ENCODE results near the gene BCL2L2.

Gene BCL2L2

GRCh38 chr14:23320584-23321571, 14.2 kb downstream of the BCL2L2 start, which contains the start of gene PABPN1 (continued):
- TF ChIP-seq ZNF645 (tag by site-specific recombination; IDR thresholded peaks at IDR 0.05), result no peak
- TF ChIP-seq ZSCAN16 (tag by site-specific recombination; IDR thresholded peaks at IDR 0.05), result no peak
- no peak for TF ChIP-seq ZNF514 (tag by site-specific recombination; IDR thresholded peaks at IDR 0.05)
- TF ChIP-seq SP3 (tag by site-specific recombination; IDR thresholded peaks at IDR 0.05), result peak; percentile 72
- TF ChIP-seq ZNF202 (tag by site-specific recombination; IDR thresholded peaks at IDR 0.05; ENCODE audit: borderline replicate concordance), result no peak
- TF ChIP-seq SP7 (tag by site-specific recombination; IDR thresholded peaks at IDR 0.05), result peak; percentile 60
- peak; percentile 70 for TF ChIP-seq ZNF2 (tag by site-specific recombination; IDR thresholded peaks at IDR 0.05)
- TF ChIP-seq GLI4 (tag by site-specific recombination; IDR thresholded peaks at IDR 0.05), result no peak
- no peak for TF ChIP-seq ZNF621 (tag by site-specific recombination; IDR thresholded peaks at IDR 0.05)
- no peak for TF ChIP-seq ZNF791 (tag by site-specific recombination; IDR thresholded peaks at IDR 0.05)
- TF ChIP-seq ZNF341 (tag by site-specific recombination; IDR thresholded peaks at IDR 0.05; ENCODE audit: low read depth), result peak; percentile 39
- TF ChIP-seq ZNF529 (tag by site-specific recombination; IDR thresholded peaks at IDR 0.05; ENCODE audit: insufficient replicate concordance), result no peak
- no peak for TF ChIP-seq ZNF473 (tag by site-specific recombination; IDR thresholded peaks at IDR 0.05)
- TF ChIP-seq ZNF558 (tag by site-specific recombination; IDR thresholded peaks at IDR 0.05), result no peak
- TF ChIP-seq, protein P1, sequence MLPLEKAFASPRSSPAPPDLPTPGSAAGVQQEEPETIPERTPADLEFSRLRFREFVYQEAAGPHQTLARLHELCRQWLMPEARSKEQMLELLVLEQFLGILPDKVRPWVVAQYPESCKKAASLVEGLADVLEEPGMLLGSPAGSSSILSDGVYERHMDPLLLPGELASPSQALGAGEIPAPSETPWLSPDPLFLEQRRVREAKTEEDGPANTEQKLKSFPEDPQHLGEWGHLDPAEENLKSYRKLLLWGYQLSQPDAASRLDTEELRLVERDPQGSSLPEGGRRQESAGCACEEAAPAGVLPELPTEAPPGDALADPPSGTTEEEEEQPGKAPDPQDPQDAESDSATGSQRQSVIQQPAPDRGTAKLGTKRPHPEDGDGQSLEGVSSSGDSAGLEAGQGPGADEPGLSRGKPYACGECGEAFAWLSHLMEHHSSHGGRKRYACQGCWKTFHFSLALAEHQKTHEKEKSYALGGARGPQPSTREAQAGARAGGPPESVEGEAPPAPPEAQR (tag by site-specific recombination; IDR thresholded peaks at IDR 0.05), result no peak
- no peak for TF ChIP-seq ZNF660 (tag by site-specific recombination; IDR thresholded peaks at IDR 0.05)
- no peak for TF ChIP-seq ZNF10 (tag by site-specific recombination; IDR thresholded peaks at IDR 0.05)
- no peak for TF ChIP-seq ZNF169 (tag by site-specific recombination; IDR thresholded peaks at IDR 0.05)
- TF ChIP-seq ZNF600 (tag by site-specific recombination; IDR thresholded peaks at IDR 0.05), result peak; percentile 79; the same call in 1 of the 2 replicates
- no peak for TF ChIP-seq ZNF146 (tag by site-specific recombination; IDR thresholded peaks at IDR 0.05)
- 0 out of 2 replicates have a peak, but pooled peaks have one; percentile 50 for TF ChIP-seq ZEB2 (tag by site-specific recombination; IDR thresholded peaks at IDR 0.05)
- TF ChIP-seq WT1 (tag by site-specific recombination; IDR thresholded peaks at IDR 0.05), result peak; percentile 36; the same call in 1 of the 2 replicates
- no peak for TF ChIP-seq ELK4 (IDR thresholded peaks at IDR 0.05; ENCODE audit: borderline replicate concordance, low read depth, low read length)
- no peak for TF ChIP-seq ZNF776 (tag by site-specific recombination; IDR thresholded peaks at IDR 0.05; ENCODE audit: borderline replicate concordance)
- TF ChIP-seq ZNF76 (tag by site-specific recombination; IDR thresholded peaks at IDR 0.05; ENCODE audit: borderline replicate concordance, low read depth), result peak; percentile 92
- TF ChIP-seq KLF7 (tag by site-specific recombination; IDR thresholded peaks at IDR 0.05; ENCODE audit: borderline replicate concordance), result no peak
- TF ChIP-seq YY1 (tag by site-specific recombination; IDR thresholded peaks at IDR 0.05), result peak; percentile 83
- no peak for TF ChIP-seq MYNN (tag by site-specific recombination; IDR thresholded peaks at IDR 0.05; ENCODE audit: borderline replicate concordance)
- TF ChIP-seq SP2 (tag by site-specific recombination; IDR thresholded peaks at IDR 0.05), result peak; percentile 98
- TF ChIP-seq ZFP37 (tag by site-specific recombination; IDR thresholded peaks at IDR 0.05), result no peak
- TF ChIP-seq ZNF626 (tag by site-specific recombination; IDR thresholded peaks at IDR 0.05), result no peak
- no peak for TF ChIP-seq RBAK (tag by site-specific recombination; IDR thresholded peaks at IDR 0.05)
- no peak for TF ChIP-seq ZNF664 (tag by site-specific recombination; IDR thresholded peaks at IDR 0.05)
- no peak for TF ChIP-seq ZNF148 (tag by site-specific recombination; IDR thresholded peaks at IDR 0.05; ENCODE audit: borderline replicate concordance)

Measured in HEK293 (cell line).